Activated T-helper 1 cell treated with Interleukin-2 at 50 U/mL for 16 hours (primary cell): ENCODE measurements around the gene POM121C.
"Not testable (repeated sequence)": the region's sequence is repeated elsewhere in the genome, so short reads cannot be mapped to it uniquely, and the experiment has no call there.

Experiments used
- DNase-seq: peaks from one replicate; pipeline ENCODE4 v3.0.0-alpha.2; 2020; ENCODE audit warnings: low read depth

POM121C gene

GRCh38 chr7:75485979-75486643 lies at the start of gene POM121C:
Gene POM121C (minus strand): TSS chr7:75486299. CDS start chr7:75441496, 44,803 bp downstream.
- peak; percentile 78 for DNase-seq

DNA sequence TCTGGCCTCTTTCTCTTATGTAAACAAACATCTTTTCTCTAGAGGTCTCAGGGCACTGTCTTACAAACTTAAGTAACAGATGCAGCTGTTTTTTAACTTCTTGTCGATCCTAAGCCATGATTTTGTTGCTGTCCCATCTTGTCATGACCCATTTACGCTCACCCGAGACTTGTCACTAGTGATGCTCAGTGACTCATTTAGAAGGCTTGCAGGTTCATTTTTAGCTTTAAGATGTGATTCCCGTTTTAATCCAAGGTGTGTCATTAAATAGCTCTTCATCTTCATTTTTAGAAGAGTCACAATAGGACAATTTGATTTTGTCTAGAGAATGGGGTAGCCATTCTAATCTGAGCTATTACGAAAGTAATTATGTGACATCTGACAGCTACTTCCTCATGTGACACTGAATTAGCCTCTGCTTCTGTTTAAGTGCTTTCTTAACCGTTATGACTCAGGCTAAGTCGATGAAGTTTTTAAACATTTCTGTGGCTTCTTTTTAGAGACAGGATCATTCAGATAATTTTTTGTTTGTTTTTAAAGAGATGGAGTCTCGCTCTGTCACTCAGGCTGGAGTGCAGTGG lies 48.7 kb upstream of the POM121C start:
- no peak for DNase-seq

DNA sequence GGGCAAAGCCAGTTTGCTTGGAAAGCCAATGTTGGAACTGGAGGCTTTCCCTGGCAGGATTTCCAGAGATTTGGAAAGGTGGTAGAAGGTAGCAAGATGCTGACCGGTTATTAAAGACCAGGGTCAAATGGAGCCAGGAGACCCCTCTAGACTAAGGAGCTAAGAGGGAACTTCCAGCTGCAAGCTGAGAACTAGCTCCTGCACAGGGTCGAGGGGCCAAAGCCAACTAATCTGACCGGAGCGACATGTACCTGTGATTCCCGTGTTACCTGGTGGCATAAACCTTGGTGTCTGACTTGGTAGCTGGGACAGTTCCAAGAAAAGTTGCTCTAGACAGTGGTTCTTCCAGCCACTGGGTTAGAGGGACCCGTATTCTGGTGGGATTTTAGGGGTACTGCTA lies 47.8 kb upstream of the POM121C start:
- no peak for DNase-seq

- no peak for DNase-seq
Observed at GRCh38 chr7:75532639-75533038, 46.5 kb upstream of the POM121C start.

DNA sequence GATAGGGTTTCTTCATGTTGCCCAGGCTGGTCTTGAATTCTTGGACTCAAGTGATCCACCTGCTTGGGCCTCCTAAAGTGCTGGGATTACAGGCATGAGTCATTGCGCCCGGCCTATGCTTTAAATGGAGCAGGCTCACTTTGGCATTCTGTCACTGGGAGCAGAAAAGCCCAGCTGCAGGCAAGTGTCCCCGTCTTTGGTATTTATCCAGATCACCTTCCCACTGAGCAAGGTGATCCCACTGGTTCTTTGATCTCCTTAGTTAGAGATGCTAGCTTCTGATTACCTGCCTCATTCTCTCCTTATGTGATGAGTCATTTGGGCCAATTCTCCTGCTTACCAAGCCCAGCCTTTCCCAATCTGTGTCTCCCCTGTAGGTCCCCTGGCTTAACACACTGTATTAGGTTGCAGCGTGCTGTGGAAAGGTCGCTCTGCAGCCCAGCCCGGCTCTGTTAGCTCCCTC lies 45.3 kb upstream of the POM121C start:
- DNase-seq, result no peak

DNA sequence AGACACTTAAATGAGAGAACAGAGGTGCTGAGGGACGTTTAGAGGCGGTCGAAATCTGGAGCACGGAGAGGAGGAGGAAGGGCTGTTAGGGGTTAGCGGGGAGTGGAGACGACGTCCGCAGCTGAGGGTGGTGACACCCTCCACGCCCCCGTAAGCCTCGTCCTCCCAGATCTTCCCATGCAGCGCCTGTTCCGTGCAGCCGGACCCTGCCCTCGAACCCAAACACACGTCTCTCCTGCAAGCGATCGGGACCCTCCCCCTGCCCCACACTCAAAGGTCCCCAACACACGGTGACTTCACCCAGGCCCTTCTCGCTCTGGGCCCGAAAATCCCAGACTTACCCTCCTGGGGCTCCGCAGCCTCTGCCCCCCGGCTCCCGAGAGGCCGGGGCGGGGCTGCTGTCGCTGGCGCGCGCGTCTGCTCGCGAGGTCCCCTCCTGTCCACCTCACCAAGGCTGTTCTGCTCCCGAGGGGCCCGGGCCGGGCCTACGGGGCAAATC lies 41.2 kb upstream of the POM121C start:
- not testable (repeated sequence) for DNase-seq

DNA sequence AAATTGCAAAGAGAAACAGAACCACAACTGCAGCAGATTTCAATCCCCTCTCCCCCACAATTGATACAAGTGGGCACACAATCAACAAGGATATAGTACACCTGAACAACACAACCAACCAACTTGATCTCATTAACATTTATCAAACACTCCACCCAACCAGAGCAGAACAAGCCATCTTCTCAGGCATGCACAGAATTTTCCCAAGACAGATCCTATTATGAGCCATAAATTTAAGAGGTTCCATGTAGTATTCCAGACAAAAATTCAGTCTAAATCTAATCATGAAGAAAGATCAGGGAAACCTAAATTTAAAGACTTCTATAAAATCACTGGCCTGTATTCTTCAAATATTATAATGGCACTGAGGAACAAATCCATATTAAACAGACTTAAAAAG lies 35.6 kb upstream of the POM121C start:
- not testable (repeated sequence) for DNase-seq

DNA sequence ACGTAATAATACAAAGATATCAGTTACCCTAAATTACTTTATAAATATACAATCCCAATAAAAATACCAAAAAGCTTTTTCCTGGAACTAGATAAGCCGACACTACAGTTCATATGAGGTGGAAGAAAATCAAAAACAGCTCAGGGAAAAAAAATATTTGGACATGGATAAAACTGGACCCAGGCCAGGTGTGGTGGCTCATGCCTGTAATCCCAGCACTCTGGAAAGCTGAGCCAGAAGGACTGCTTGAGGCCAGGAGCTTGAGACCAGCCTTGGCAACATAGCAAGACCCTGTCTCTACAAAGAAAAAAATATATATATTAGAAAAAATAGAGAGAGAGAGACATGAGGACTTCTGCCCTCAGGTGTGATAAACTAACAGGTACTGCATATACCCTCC lies 32.7 kb upstream of the POM121C start:
- DNase-seq, result not testable (repeated sequence)

- DNase-seq, result not testable (repeated sequence)
Observed at GRCh38 chr7:75509033-75509432, 22.9 kb upstream of the POM121C start.

GRCh38 chr7:75492020-75492419 lies 5.9 kb upstream of the POM121C start, which contains the start of gene SPDYE5:
Gene SPDYE5 (plus strand): TSS chr7:75492320. CDS start chr7:75494048, 1,728 bp downstream.
- DNase-seq, result not testable (repeated sequence)

- not testable (repeated sequence) for DNase-seq
Observed at GRCh38 chr7:75485355-75485978, 632 bp downstream of the POM121C start.

DNA sequence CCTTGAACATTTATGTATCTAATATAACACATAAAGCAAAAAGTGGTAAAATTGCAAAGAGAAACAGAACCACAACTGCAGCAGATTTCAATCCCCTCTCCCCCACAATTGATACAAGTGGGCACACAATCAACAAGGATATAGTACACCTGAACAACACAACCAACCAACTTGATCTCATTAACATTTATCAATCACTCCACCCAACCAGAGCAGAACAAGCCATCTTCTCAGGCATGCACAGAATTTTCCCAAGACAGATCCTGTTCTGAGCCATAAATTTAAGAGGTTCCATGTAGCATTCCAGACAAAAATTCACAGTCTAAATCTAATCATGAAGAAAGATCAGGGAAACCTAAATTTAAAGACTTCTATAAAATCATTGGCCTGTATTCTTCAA lies 5.8 kb downstream of the POM121C start:
- DNase-seq, result not testable (repeated sequence)

GRCh38 chr7:75477457-75477856 lies 8.6 kb downstream of the POM121C start:
- not testable (repeated sequence) for DNase-seq

- DNase-seq, result not testable (repeated sequence)
Observed at GRCh38 chr7:75470166-75470565, 15.9 kb downstream of the POM121C start.

DNA sequence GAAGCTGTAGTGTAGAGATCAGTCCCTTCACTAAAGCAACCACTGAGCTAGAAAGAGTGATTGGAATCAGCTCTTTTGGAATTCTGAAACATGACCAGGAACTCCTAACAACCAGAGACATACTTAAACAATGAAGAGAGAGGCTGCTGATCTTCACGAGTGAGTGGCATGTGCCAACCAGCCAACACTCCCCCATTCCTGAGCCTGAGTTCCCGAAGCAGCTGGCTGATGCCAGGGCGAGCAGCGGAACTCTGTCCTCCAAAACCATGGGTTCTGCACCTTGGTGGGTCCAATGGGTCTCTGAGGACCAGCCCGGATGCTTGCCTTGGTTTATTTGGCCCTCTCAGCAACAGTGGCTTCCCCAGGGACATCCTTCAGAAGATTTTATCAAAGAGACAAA lies 25.6 kb downstream of the POM121C start:
- not testable (repeated sequence) for DNase-seq

GRCh38 chr7:75458034-75458433 lies 28.1 kb downstream of the POM121C start:
- DNase-seq, result not testable (repeated sequence)

DNA sequence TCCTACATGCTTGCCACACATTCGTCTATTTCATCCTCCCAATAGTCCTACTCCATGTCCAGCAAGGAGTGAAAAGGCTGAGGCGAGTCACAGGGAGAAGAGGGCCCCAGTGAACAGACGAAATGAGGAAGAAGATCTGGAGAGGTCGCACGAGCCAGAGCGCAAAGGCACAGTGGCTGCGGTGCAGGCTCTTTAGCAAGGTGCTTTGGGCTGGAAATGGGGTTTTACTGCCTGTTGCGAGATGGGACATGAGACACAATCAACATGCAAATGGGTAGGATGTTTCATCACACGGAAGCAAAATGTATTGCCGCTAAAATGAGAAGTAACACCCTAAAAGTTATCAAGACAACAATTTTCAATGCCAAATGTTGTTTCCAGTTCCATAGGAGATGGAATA lies 29.7 kb downstream of the POM121C start:
- DNase-seq, result not testable (repeated sequence)

DNA sequence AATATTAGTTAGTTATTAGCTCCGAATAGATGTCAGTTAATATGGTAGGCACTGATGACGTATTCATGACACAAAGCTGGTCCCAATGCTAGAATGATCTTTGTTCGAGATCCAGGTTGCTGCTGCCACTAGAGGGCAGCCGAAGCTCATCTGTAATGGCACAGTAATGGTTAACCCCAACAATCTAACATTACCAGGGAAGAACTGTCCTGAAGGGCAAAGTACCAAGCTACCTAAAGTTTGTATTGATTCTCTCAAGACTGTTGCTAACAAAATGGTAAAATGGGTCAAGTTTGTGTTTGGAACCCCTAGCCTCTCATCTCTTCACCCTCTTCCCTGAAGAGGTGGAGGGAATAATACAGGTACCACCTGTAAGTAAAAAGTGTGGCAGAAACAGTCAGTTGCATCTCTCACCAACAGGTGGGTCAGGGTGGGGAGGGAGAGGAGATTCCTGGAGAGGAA lies 33.6 kb downstream of the POM121C start:
- not testable (repeated sequence) for DNase-seq

- not testable (repeated sequence) for DNase-seq
Observed at GRCh38 chr7:75449946-75450345, 36.2 kb downstream of the POM121C start.

DNA sequence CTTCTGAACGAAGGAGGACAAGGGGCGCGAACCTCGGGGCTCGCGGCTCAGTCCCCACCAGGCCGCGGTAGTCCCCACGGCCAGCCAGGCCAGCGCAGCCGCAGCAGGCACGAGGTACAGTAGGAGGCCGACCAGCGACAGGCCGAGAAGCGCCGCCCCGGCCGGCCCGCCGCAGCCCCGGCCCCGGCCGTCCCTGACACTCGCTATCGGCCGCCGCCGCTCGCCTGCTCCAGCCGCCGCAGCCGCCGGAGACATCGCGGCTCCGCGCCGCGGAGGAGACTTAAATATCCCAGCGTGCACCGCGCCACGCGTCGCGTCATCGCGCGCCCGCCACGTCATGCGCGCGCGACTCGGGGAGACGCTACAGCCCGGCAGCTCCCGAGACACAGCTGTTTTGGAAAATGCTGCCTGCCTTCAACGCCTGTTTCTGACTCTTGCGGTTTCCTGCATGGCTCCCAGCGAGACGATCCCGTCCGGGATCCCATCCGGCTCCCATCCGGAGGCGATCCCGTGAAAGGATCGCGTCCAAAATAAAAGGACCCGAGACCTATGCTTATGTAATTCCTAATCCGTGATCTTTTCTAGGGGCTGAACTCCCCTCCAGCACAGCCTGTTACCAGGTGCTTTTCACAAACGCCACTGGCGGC lies 43.5 kb downstream of the POM121C start:
- not testable (repeated sequence) for DNase-seq

GRCh38 chr7:75442101-75442464 lies 44.0 kb downstream of the POM121C start:
- DNase-seq, result not testable (repeated sequence)

- DNase-seq, result not testable (repeated sequence)
Observed at GRCh38 chr7:75439000-75439399, 47.1 kb downstream of the POM121C start.
